MM.1S (cell line): ENCODE measurements around the gene BMPR1A.

Source experiments
- EZH2 ChIP-seq: fragments of 300-600 bp; sonication (generic); optimal IDR thresholded peaks from 2 replicates; pipeline ENCODE3; 2017; ENCODE audit warnings: low read depth, mild to moderate bottlenecking, antibody characterized with exemption, low read length, mixed read lengths
- TF ChIP-seq, protein P1 (sequence below): fragments of 300-600 bp; sonication (generic); IDR thresholded peaks from 2 replicates; pipeline ENCODE4 v1.5.1; 2016; ENCODE audit warnings: antibody characterized with exemption, low read length, mixed read lengths

DNA sequence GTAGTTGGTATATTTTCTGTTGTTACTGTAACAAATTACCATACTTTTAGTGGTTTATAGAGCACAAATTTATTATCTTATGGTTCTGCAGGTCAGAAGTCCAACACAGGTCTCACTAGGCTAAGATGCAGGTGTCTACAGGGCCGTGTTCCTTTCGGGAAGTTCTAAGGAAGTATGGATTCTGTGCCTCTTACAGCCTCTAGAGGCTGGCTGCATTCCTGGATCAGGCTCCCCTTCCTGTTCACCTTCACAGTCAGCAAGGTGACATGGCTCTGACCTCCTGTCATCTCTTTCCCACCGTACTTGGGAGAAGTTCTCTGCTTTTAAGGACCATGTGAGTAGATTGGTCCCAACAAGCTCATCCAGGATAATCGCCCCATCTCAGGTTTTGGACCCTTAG, 37.3 kb downstream of the BMPR1A start:
- TF ChIP-seq, protein P1, sequence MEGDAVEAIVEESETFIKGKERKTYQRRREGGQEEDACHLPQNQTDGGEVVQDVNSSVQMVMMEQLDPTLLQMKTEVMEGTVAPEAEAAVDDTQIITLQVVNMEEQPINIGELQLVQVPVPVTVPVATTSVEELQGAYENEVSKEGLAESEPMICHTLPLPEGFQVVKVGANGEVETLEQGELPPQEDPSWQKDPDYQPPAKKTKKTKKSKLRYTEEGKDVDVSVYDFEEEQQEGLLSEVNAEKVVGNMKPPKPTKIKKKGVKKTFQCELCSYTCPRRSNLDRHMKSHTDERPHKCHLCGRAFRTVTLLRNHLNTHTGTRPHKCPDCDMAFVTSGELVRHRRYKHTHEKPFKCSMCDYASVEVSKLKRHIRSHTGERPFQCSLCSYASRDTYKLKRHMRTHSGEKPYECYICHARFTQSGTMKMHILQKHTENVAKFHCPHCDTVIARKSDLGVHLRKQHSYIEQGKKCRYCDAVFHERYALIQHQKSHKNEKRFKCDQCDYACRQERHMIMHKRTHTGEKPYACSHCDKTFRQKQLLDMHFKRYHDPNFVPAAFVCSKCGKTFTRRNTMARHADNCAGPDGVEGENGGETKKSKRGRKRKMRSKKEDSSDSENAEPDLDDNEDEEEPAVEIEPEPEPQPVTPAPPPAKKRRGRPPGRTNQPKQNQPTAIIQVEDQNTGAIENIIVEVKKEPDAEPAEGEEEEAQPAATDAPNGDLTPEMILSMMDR, result no peak
- no peak for TF ChIP-seq EZH2
